A673 (cell line): Measurements from ENCODE around the gene COL4A1. TPM values are rescaled to one million over a fixed set of nuclear protein-coding genes. Genes with fewer than 3 reads are reported as not detected.

Source experiments
- BruUV-seq: library from RNA; stranded (reverse); fragments of 400-500 nt; replicated peaks from 2 replicates; lab custom pipeline; 2021; lab: Mats Ljungman, UMichigan
- CTCF ChIA-PET: fragments of 300-600 bp; sonication (Branson Sonifier 250); formaldehyde crosslinking; loops from one replicate; lab custom pipeline; 2022; ENCODE audit warnings: antibody characterized with exemption; lab: Charles Lee
- POLR2A ChIA-PET: fragments of 300-600 bp; sonication (Branson Sonifier 250); formaldehyde crosslinking; loops from one replicate; lab custom pipeline; 2022; ENCODE audit warnings: antibody characterized with exemption; ENCODE audit not compliant: low non-redundant PET; lab: Charles Lee
- DNase-seq: peaks from one replicate; pipeline ENCODE4 v3.0.0-alpha.2; 2015; ENCODE audit warnings: low spot score
- H3K27ac ChIP-seq: fragments of 200-600 bp; sonication (generic); 2 replicates; pipeline ENCODE4 v1.5.1; 2016; ENCODE audit warnings: mixed run types, low read depth, mild to moderate bottlenecking, mixed read lengths, antibody characterized with exemption, low read length; ENCODE audit not compliant: poor library complexity, severe bottlenecking
- H3K27me3 ChIP-seq: fragments of 200-600 bp; sonication (generic); replicated peaks from 2 replicates; pipeline ENCODE4 v1.6.1; 2017; ENCODE audit warnings: mixed run types, low read depth, mild to moderate bottlenecking, mixed read lengths, antibody characterized with exemption, low read length; ENCODE audit not compliant: insufficient read depth, poor library complexity
- H3K36me3 ChIP-seq: fragments of 200-600 bp; sonication (generic); 2 replicates; pipeline ENCODE4 v1.6.1; 2016; ENCODE audit warnings: mixed run types, mild to moderate bottlenecking, mixed read lengths, antibody characterized with exemption, low read length; ENCODE audit not compliant: insufficient read depth, poor library complexity, severe bottlenecking
- H3K4me1 ChIP-seq: fragments of 200-600 bp; sonication (generic); 2 replicates; pipeline ENCODE4 v1.6.1; 2017; ENCODE audit warnings: mixed run types, mild to moderate bottlenecking, mixed read lengths, antibody characterized with exemption, low read length; ENCODE audit not compliant: insufficient read depth, poor library complexity, severe bottlenecking
- H3K4me3 ChIP-seq: fragments of 200-600 bp; sonication (generic); 2 replicates; pipeline ENCODE4 v1.5.1; 2016; ENCODE audit warnings: low read depth, mixed run types, mild to moderate bottlenecking, mixed read lengths, low read length; ENCODE audit not compliant: poor library complexity, severe bottlenecking
- H3K9me3 ChIP-seq: fragments of 200-600 bp; sonication (generic); 2 replicates; pipeline ENCODE4 v1.6.1; 2016; ENCODE audit warnings: mixed run types, low read depth, mild to moderate bottlenecking, mixed read lengths, antibody characterized with exemption, low read length; ENCODE audit not compliant: poor library complexity, severe bottlenecking
- CTCF ChIP-seq: fragments of 300-800, 200-600 bp; sonication (generic); conservative IDR thresholded peaks from 2 replicates; pipeline ENCODE4 v1.5.1; 2017; ENCODE audit warnings: low read depth, mild to moderate bottlenecking, antibody characterized with exemption, low read length, moderate library complexity, mixed read lengths
- EZH2 ChIP-seq: fragments of 200-600 bp; sonication (generic); IDR thresholded peaks from 2 replicates; pipeline ENCODE4 v1.6.1; 2017; ENCODE audit warnings: borderline replicate concordance, low read depth, mild to moderate bottlenecking, mixed read lengths, antibody characterized with exemption, low read length; ENCODE audit not compliant: poor library complexity, severe bottlenecking
- intact Hi-C: fragments of 100-400 bp; cut with micrococcal nuclease; formaldehyde crosslinking; loops from one replicate; pipeline ENCODE4 v1.10.0; 2022; ENCODE audit not compliant: unreplicated experiment
- total RNA-seq: library from RNA; stranded (reverse); gene quantifications from 2 replicates; pipeline ENCODE4 v1.2.3, GENCODE V29; 2021

COL4A1 gene
- total RNA-seq, 1 experiment from 2014 or later = 83.9 TPM

- DNase-seq = no peak
- intact Hi-C loops = no loop called here
- BruUV-seq = no TSS peak
- ChIA-PET POLR2A (no interaction called here), CTCF (no interaction called here)
- Histone ChIP-seq H3K4me1 (no peaks in the 10 kb centered on the region), H3K27ac (no peak overlapping the region), H3K36me3 (peaks cover 18% of the 10 kb centered on the region), H3K4me3 (no peak overlapping the region), H3K9me3 (no peaks in the 10 kb centered on the region), H3K27me3 (no peaks in the 10 kb centered on the region)
- TF ChIP-seq EZH2 (no peak), CTCF (no peak)
Measured at GRCh38 chr13:110162866-110163658, 143.9 kb downstream of the COL4A1 start.

GRCh38 chr13:110162053-110162452 is 144.9 kb downstream of the COL4A1 start:
- ChIA-PET CTCF (no interaction called here), POLR2A (no interaction called here)
- H3K4me1 ChIP-seq = no peaks in the 10 kb centered on the region
- DNase-seq = no peak
- no peaks in the 10 kb centered on the region for H3K27me3 ChIP-seq
- TF ChIP-seq CTCF (no peak), EZH2 (no peak)
- no peak overlapping the region for H3K27ac ChIP-seq
- peaks cover 18% of the 10 kb centered on the region for H3K36me3 ChIP-seq
- H3K9me3 ChIP-seq = no peaks in the 10 kb centered on the region
- no TSS peak for BruUV-seq
- intact Hi-C loops = no loop called here
- no peak overlapping the region for H3K4me3 ChIP-seq

DNA sequence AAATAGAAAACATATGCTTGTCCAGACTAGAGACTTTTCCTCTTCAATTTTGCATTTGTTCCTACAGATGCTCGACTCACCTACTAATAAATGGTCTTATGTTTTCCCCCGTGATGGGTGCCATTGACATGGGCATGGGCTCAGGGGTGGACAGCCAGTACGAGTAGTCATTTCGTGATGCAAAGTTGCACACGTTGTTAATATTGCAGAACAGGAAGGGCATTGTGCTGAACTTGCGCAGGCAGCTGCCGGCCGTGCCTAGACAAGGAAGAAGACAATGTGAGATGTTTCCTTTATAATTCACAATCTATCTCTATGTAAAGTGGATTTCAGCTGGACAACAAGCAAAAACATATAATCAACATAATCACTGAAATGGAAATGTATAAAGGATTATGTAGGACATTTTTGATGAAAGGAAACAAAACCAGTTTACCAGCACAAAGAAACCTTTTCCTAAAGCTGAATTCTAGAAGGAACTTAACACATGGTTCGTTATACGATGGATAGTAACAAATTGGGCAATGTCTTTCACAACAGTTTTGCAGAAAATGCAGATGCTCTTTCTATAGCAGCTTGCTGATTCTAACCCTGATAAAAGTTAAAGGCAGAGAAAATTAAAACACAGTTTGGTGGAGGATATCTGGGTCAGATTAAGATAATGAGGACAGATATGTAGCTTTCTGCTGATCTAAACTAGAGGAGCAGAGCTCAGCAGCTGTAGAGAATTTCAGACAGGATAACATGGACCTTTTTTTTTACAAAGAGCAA is 145.7 kb downstream of the COL4A1 start:
- Histone ChIP-seq H3K4me3 (no peak overlapping the region), H3K4me1 (no peaks in the 10 kb centered on the region), H3K27me3 (no peaks in the 10 kb centered on the region), H3K27ac (no peak overlapping the region), H3K9me3 (no peaks in the 10 kb centered on the region), H3K36me3 (peaks cover 18% of the 10 kb centered on the region)
- ChIA-PET POLR2A (no interaction called here), CTCF (no interaction called here)
- DNase-seq = no peak
- TF ChIP-seq EZH2 = no peak
- intact Hi-C loops = no loop called here
- no TSS peak for BruUV-seq
